ENCODE data around the gene CNN3.

Gene CNN3

DNA sequence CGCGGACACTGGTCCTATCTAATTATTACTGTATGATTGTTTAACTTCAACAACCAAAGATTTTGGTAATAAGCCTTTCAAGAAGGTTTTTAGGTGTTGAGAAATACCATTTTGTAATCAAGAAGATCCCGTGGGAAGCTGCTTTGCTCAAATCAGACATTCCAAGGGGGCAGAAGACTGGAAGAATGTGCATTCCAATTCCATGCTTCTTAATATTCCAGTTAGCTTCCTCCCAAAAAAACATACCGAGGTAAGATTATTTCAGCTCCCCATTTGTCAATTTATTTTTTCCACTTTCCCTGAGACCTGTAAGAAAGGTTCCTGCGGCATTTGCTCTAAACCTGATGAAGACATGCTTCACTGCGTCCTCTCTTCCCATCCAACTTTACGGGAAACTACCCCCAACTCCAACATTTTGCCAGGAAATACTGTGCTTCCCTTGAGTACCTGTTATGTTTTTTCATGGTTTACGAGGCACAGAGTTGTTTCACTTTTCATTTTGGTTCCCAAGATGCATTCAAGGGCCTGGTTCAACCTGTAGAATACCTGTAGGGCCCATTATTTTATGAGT lies 4.1 kb downstream of the CNN3 start:
- DNase-seq, result peak; percentile 87

DNA sequence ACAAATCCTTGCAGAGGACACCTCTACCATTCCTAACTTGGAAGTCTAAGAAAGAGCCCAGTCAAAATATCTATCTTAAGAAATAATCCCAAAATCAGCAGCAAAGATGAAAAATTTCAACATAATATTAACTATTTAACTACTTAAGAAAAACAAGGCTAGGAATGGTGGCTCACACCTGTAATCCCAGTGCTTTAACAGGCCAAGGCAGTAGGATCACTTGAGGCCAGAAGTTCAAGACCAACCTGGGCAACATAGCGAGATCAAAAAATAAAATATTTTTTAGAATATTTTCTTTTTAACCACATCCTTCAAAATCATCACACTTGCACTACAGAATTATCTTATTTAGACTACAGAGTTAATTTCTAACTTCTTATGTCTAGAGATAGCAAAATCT lies 4.9 kb downstream of the CNN3 start:
- DNase-seq, result no peak

DNA sequence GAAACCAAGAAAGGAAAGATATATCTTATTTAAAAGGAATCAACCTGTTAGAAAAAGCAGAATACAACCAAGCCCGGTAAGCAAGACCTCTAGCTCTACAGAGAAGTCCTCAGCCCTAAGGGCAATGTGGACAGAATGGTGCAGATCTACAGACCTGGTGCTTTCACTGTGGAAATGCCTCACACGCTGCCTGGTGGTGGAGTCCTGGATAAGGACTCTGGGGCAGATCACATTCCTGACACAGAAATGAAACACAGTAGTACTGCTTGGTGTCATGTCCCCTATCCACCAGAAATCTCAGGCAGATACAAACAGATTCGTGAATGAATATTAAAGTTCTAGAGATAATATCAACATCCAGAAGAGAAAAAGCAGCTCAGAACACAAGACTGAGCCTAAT lies 6.8 kb downstream of the CNN3 start:
- no peak for DNase-seq

DNA sequence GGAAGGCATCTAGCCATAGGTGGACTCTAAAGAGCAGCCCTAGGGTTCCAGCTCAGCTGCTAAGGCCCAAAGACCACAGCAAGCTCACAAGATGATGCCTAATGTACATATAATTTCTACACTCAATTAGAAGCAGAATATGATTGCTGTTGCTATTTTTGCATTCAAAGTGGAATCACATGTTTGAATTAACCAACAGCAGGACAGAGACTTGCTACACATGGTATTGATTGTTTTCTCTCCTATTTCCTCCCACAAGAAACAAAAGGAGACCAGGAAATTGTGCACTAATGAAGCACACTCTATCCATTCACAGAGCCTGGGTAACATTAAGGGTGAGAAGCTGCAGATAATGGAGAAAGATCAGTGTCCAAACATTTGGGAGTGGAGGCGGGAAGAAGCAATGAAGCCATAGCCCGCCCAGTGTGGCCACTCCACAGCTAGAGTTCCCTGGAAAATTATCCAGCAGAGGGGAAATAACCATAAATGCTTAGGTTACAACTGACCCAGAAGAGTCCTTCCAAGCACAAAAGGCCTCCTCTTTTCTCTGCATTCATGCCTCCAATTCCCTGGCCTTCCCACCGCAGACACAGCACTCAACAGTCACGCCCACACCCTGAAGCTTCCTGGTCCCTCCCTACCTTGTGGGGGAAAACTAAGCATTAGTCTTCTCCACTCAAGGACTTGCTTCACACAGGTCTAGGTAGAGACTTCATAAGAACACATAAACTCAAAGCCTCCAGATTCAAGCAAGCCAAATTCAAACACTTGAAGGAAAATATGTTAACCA lies 7.5 kb downstream of the CNN3 start:
- DNase-seq, result peak; percentile 48

DNA sequence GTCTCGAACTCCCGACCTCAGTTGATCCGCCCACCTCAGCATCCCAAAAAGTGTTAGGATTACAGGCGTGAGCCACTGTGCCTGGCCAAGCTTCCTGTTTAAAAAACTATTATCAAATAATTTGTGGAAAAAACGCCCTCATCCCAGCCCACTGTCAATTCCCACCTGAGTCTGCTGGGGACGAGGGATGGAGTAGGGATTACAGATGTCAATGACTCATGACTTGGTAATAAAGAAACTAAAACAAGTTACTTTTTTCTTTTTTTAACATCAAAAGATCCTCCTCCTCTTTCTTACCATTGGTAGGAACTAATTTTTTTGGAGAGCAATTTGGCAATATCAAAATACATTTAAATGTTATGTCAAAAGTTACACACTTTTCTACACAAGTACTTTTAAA lies 9.7 kb downstream of the CNN3 start:
- no peak for DNase-seq

DNA sequence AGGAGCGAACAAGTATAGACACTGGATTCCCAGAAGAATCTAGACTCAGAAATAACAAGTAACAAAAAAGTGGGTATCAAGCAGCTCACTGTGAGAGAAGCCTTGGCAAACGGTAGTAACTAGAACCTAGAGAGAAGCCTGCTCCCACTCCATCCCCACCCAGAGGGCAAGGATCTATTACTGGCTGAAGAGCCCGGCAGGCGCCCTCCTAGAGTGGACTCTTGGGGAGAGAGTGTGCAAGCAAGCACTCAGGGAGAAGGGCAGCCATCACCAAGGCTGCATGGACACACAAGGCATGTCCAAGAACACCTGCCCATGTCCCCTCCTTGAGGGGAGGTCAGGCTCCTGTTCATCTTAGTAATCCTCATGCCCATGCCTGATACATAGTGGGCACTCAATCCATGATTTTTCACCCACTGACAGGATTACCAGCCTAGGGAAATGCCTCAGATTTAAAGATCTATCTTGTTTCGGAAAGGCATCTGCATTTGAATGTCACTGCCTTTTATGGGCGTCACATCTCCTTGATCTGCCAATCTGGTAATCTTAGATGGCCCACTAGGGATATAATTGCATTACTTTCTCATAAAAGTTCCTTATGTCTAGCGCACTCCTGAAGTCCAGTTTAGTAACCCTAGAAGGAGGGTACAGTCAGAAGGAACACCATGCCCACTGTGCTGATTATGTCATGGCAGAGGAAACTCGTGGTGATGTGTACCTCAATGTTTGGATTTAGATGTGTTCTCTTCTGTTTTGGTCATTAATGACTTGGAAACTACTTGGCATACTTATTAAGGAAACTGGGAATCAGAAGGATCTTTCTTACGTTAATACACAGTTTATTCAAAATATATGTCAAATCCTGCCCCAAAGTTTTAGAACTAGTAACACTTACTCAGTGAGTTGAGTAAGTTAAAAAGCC lies 14.4 kb downstream of the CNN3 start:
- no peak for DNase-seq

DNA sequence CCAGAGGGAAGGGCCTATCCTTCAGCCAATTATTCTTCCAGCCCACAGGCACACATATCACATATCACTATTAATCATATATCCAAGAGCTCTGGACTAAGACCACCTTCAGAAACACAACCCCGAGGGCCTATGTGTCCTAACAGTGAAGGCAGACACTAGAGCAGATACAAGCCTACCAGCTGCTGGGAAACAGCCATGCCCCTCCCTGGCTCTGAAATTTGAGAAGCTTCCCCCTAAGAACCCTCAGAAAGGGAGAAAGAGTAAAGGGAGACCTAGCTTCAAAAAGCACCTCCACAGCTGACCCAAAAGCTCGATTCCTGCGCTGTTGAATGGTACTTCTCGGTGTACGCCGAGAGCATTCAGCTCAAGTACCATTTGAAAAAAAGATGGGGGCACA lies 17.4 kb downstream of the CNN3 start:
- no peak for DNase-seq

DNA sequence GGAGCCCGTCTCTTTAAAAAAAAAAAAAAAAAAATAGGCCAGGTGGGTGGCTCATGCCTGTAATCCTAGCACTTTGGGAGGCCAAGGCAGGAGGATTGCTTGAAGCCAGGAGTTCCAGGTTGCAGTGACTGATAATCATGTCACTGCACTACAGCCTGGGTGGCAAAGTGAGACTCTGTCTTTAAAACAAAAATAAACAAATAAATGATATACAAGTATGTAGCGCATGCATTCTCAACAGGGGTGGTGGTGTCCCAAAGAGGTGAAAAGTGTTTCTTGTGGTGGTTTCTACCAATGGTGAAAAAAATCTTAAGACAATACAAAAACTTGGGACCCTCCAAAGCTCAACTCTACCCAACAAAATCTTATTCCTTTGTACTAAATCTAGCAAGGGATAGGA lies 17.9 kb downstream of the CNN3 start:
- no peak for DNase-seq

DNA sequence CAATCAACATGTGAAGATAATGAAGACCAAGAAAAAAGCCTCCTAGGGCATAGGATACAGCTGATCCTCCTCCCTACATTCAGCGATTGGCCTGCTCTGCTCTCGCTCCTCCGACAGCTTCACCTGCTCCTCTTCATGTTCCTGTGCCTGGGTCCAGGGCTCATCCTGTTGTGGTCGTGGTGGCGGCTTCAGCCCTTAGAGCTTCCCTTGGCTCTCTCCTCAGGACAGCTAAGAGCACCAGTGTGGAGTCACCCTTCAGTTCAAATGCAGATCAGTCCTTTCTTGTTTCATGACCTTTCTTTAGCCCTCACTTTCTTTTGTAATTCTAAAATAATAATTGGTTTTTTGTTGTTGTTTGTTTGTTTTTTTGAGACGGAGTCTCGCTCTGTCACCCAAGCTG lies 18.7 kb downstream of the CNN3 start:
- no peak for DNase-seq

DNA sequence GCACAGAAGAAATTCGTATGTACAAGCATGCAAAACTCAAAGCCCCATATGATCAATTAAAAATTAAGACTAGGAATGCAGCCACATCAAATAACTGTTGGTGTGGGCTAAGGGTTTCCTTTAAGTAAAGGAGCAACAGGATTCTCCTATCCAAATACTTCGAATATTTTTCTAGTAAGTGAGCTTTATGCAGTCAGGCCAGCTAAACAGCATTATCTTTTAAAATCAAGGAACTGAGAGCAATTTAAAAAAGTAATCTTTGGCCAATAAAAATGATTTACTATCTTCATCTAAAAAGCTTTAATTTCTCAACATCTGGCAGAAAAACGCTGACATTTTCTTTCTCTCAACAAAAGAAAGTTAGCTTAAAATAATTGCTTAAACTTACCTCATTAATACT lies 19.8 kb downstream of the CNN3 start:
- DNase-seq, result peak; percentile 60

DNA sequence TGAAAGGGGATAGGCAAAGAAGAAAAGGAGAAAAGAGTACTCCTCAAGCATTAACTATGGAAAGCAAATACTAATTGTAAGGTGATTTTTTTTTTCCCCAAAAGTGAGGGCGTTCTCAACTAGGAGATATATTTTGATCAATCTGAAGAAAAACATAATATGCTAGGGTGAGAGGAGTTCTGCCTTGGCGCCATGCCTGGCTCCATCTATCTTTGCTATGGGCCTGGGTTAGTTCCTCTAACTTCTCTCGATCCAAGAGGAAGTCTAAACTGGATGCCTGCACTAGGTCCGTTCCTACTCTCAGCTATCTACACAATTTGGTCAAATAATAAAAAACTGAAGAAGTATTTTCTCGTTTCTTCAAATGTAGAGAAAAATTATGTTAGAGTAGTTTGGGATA lies 20.5 kb downstream of the CNN3 start:
- no peak for DNase-seq

DNA sequence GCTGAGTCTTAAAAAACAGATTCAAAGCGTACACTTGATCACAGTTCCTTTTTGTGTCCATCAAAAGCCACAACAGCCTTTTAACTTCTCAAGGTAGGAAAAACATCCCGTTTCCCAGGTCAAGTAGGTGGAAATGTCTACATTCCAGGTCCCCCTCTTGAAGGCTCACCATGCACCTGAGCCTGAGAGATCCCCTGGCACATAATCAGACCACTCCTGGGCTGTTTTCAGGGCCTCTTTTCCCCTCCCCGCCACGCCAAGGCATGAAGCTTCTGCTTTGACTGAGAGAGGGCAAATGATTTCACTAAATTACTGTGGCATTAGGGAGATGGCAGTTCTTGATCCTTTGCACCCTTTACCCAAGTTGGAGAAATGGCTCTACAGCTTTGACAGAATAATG lies 21.7 kb downstream of the CNN3 start:
- no peak for DNase-seq

DNA sequence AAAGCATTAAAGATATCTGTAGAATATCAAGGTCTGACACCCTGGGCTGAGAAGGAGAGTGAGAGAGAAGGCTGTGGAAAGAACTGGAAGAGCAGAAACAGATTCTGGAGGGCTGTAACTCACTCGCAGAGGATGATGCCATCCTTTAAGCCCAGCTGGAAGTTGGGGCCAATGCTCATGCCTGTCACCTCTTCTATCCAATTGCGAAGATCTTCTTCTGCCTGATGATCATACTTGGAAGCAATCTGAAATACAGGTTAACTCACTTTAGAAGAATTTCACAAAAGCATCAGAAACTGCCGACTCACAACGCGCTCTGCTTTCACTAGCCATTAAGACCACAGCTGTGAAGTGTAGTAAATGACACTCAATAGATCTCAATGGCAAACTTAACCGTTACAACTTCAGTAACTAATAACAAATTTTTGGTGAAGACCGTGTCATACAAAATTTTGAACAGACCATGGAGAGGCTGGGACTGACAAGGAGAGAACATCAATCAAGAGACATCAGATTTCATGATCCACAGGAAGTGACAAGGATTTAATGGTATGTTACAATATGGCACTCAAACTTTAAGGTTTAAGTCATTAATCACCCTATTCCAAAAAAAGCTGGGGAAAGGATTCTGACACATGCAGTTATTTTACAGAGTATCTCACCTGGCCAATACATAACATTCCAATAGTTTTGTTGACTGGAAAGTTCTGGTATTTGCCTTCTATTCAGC lies 23.5 kb downstream of the CNN3 start:
- peak; percentile 74 for DNase-seq

DNA sequence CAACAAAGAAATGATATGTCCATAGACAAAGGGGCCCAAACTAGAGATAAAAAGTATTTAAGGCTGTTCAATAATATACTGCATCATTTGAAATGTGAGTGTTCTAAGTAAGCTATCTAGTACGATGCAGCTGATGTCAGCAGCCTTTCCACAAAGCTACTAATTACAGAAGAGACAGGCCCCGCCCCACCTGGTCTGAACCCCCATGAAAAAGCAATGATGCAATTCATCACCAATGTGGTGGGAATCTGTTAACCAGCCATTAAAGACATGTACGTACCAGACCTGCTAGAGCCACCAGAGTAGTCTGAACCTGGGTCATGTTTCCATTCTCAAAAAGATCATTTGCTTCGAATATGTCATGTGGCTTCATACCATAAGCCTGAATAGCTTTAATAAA lies 25.1 kb downstream of the CNN3 start:
- DNase-seq, result peak; percentile 62

DNA sequence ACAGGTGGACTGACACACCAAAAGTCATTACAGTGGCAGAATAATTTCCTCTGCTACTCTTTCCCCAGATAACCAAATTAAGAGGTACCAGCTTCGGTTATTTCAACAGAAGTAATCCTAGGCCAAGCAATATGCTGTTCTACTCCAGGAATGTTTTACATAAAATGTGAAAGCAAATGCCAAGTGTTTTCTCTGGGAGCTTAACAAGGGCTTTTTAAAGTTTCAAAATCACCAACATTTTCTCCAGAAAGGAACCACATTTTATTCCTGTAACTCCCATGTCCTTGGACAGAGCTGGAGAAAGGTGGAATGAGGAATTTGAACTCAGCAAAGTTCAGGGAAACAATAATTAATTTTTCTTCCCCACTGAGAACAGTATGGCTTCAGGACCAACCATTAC lies 27.2 kb downstream of the CNN3 start:
- DNase-seq, result no peak

DNA sequence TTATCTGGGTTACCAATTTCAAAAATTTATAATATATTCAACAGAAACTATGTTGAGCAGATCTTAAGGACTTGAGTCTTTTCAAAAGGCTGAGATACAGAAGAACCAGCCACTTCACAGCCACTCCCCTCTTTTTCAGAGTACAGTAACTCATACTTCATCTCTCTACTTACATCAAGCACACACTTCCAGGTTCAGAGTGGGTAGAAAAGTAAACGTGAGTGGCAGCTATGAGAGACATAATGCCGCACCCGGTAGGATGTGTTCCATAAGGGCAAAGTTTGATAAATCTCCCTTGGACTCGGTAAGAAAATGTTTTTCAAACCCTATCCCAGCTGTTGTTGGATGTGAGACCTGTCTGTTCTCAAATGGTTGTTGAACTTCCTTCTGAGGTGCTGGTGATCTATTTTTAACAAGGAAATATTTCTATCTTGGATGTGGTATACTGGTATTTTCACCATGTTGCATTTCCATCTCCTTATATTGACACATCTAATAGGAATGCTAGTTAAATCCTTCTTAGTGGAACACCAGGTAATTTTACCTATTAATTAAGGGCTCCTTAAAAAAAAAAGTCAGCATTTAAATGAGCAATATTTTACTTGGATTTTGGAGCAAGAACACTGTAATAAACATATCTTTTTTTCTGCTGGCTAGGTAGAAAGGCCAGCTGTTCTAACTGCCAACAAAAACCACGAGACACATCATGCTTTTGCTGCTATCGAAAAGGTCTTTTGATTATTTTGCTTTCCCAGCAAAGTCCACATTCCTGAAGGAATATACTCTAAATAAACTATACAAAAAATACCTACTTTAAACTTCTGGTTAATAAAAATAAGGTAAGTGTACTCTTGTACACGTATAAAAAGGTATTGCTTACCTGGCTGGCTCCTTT lies 28.2 kb downstream of the CNN3 start:
- DNase-seq, result peak; percentile 31

DNA sequence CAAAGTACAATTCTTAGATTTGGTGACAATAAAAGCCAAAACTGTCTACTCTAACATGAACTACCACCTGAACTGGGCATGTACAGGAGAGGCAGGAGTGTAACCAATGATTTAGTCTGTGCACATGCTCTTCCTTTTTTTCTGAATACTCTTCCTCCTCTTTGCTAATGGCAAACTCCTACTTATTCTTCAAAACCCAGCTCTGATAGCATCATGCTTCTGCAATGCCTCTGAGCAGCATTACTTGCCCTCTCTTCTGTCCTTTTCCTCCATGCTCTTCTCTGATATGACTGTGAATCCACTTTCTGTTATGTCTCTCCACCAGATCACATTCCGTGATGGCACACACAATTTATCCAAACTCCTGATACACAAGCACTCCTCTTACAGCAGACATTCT lies 31.4 kb downstream of the CNN3 start:
- no peak for DNase-seq

DNA sequence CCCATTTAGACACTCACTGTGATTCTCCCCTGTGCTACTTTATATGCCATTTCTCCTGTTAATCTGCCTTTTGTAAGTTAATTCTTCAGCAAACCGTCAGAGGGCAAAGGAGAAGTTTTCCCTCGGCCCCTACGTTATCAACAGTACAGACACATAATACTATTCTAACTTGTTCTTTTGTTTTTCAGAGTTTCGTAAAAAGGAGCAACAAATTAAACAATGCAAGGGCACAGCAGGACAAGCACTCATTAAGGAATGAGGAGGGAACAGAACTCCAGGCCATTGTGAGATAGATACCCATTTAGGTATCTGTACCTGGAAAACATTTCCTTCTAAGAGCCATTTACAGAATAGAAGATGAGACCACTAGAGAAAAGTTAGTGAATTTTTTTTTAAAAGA lies 32.3 kb downstream of the CNN3 start:
- no peak for DNase-seq

DNA sequence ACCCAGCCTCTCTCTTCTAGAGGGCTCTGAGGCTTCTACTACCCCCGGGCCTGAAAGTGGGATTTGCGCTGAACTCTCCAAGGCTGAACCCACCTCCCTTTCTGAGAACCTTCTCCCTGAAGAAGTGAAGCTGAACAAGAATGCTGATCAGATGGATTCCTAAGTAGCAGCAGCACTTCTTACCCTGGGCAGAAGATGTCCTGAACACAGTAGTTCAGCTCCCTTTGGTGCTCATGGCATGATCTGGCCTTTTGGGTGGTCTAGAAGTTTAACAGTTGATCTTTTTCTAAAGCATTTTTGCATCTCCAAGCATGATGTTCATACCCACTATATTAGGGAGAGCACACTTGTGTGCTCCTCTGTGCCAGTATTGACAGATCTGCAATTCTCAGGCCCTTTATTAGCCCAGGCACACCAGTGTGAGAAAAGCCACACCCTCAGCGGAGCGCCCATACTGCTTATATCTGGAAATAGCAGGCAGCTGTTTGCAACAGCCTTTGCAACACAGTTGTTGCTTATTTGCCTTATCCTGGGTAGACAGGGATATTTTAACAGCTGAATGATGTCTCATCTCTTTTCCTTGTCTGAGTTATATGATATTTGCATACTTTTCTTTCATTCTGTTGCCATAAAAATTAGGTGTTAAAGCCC lies 34.2 kb downstream of the CNN3 start:
- no peak for DNase-seq

DNA sequence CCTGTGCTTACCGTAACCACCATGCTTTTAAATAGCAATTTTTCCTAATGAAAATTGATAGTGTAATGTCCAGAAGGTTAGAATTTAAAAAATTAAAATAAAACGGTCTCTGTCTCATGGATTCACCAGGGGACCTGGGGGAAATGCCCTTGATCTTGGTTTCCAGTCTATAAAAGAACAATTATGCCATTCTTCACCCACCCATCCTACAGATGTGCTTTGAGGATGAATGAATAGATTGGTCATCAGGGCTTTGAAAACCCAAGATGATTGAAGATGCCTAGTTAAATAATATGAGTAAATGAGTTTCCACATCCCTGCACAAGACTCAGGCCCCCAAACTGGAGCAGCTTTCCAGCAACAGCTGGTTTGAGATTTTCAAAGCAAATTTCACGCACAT lies 38.7 kb downstream of the CNN3 start:
- DNase-seq, result no peak

DNA sequence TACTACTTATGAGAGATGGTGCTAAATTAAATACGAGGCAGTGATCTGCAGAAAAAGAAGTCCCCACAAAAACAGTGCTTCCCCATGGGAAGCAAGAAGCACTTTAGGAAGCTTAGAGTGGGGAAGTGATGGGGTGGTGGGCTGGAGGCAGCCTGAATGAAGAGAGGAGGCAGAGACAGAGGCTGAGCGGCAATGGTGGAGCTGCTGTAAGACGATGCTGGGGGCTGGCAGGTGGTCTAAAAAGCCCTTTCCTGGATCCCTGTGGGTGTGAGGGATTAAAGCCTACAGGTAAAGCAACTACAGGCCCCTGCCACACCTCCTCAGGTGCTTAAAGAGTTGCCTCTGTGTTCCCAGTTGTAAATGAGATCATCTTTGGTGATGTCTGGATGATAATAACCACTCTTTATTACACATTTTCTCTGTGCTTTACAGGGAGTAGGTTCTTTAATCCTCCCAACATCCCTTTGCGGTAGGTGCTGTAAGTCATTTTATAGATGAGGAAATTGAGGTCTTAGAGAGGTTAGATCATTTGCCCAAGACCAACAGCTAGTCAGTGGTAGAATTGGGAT lies 39.2 kb downstream of the CNN3 start:
- DNase-seq, result no peak
